HepG2 (cell line): ENCODE data around the gene FANCM. TPM values are rescaled to one million over a fixed set of nuclear protein-coding genes. Genes with fewer than 3 reads are reported as not detected.

Source experiments
- ARNTL ChIP-seq: sonication (generic); formaldehyde crosslinking; IDR thresholded peaks from 2 replicates; pipeline ENCODE4 v1.4.0; 2020; ENCODE audit warnings: mild to moderate bottlenecking, missing genetic modification reagents
- FOXP1 ChIP-seq, 2 experiments: fragments of 450-650 bp in 1 of 2; IDR thresholded peaks; 2 replicates each; pipeline ENCODE4 v1.6.1; 2017 to 2018; ENCODE audit warnings: antibody characterized with exemption in 1 of 2
- GABPB1 ChIP-seq: IDR thresholded peaks from 2 replicates; pipeline ENCODE4 v1.6.1; 2016; ENCODE audit warnings: mild to moderate bottlenecking, missing genetic modification reagents, moderate library complexity, missing compliant biosample characterization
- HDAC6 ChIP-seq: fragments of 200-600 bp; sonication (generic); IDR thresholded peaks from 2 replicates; pipeline ENCODE4 v1.7.0; 2017; ENCODE audit warnings: mild to moderate bottlenecking, antibody characterized with exemption, low read length, low read depth
- HIC2 ChIP-seq: sonication (generic); formaldehyde crosslinking; IDR thresholded peaks from 2 replicates; pipeline ENCODE4 v1.9.0; 2022; ENCODE audit warnings: low read depth, missing genetic modification reagents
- NPAS2 ChIP-seq: sonication (generic); formaldehyde crosslinking; IDR thresholded peaks from 2 replicates; pipeline ENCODE4 v1.8.0; 2022; ENCODE audit warnings: mild to moderate bottlenecking, missing genetic modification reagents, borderline replicate concordance
- PBX2 ChIP-seq: IDR thresholded peaks from 2 replicates; pipeline ENCODE4 v1.6.1; 2016; ENCODE audit warnings: control low read depth
- POGZ ChIP-seq: sonication (generic); formaldehyde crosslinking; IDR thresholded peaks from 2 replicates; pipeline ENCODE4 v1.4.0; 2020; ENCODE audit warnings: mild to moderate bottlenecking, missing genetic modification reagents
- POLR2AphosphoS5 ChIP-seq: IDR thresholded peaks from 2 replicates; pipeline ENCODE4 v1.6.1; 2012; ENCODE audit warnings: low read depth, low read length
- TCF7L2 ChIP-seq: IDR thresholded peaks from 2 replicates; pipeline ENCODE4 v1.6.1; 2011; ENCODE audit warnings: mild to moderate bottlenecking, low read depth, low read length, moderate library complexity
- TRIM24 ChIP-seq: sonication (generic); formaldehyde crosslinking; IDR thresholded peaks from 2 replicates; pipeline ENCODE4 v1.8.0; 2022; ENCODE audit warnings: mild to moderate bottlenecking, missing genetic modification reagents
- ZFP36L1 ChIP-seq: sonication (generic); formaldehyde crosslinking; IDR thresholded peaks from 2 replicates; pipeline ENCODE4 v1.8.0; 2022; ENCODE audit warnings: mild to moderate bottlenecking, missing genetic modification reagents, moderate library complexity
- ZHX2 ChIP-seq, 2 experiments: sonication (generic) in 1 of 2; formaldehyde crosslinking in 1 of 2; IDR thresholded peaks; 2 replicates each; pipeline versions ENCODE4 v1.6.1 to v1.9.0; 2014 to 2022; ENCODE audit warnings: antibody characterized with exemption in 1 of 2, borderline replicate concordance in 1 of 2, inconsistent platforms in 1 of 2, low read depth in 1 of 2, missing genetic modification reagents in 1 of 2
- ZKSCAN1 ChIP-seq: fragments of 150-350 bp; IDR thresholded peaks from 2 replicates; pipeline ENCODE4 v1.6.1; 2014; ENCODE audit warnings: low read length
- ZNF205 ChIP-seq: IDR thresholded peaks from 2 replicates; pipeline ENCODE4 v1.6.1; 2018; ENCODE audit warnings: missing biosample characterization, missing genetic modification reagents
- ZNF253 ChIP-seq: sonication (generic); formaldehyde crosslinking; IDR thresholded peaks from 2 replicates; pipeline ENCODE4 v1.8.0; 2022; ENCODE audit warnings: mild to moderate bottlenecking, missing genetic modification reagents, borderline replicate concordance
- ZNF333 ChIP-seq: sonication (generic); formaldehyde crosslinking; IDR thresholded peaks from 2 replicates; pipeline ENCODE4 v1.4.0; 2020; ENCODE audit warnings: mild to moderate bottlenecking, missing genetic modification reagents, borderline replicate concordance
- ZNF629 ChIP-seq: sonication (generic); formaldehyde crosslinking; conservative IDR thresholded peaks from 2 replicates; pipeline ENCODE4 v1.5.0; 2020; ENCODE audit warnings: missing genetic modification reagents
- ZNF709 ChIP-seq: sonication (generic); formaldehyde crosslinking; IDR thresholded peaks from 2 replicates; pipeline ENCODE4 v1.5.0; 2020; ENCODE audit warnings: mild to moderate bottlenecking, missing genetic modification reagents
- ZNF737 ChIP-seq: sonication (generic); formaldehyde crosslinking; IDR thresholded peaks from 2 replicates; pipeline ENCODE4 v1.5.0; 2020; ENCODE audit warnings: missing genetic modification reagents, mild to moderate bottlenecking, borderline replicate concordance
- polyA plus RNA-seq, 8 experiments: library from polyadenylated mRNA; depleted of rRNA in 3 of 8; stranded (reverse) in 7 of 8; unstranded in 1 of 8; fragments of >200 nt; fragmentation: Illumina TruSeq in 4 of 8; extraction: Trizol in 4 of 8; gene quantifications; 2 replicates each; pipeline versions ENCODE4 v1.2.1 to v1.2.3, GENCODE V29; 2011 to 2016; ENCODE audit warnings: low read depth in 4 of 8, missing spikeins in 1 of 8, mixed read lengths in 1 of 8; ENCODE audit not compliant: insufficient read depth in 1 of 8
- total RNA-seq, 5 experiments: library from RNA; depleted of rRNA; stranded (reverse); fragments of >200 nt; fragmentation: Illumina TruSeq; extraction: Trizol; gene quantifications; 2 replicates each; pipeline ENCODE4 v1.2.3, GENCODE V29; 2016; ENCODE audit warnings: low read depth in 1 of 5

The FANCM gene
- total and polyA plus RNA-seq, 2 of the 13 experiments (the other 11 are each of a cell fraction or from before 2014, with no cell fraction given), result 2.6 to 10.4 TPM

GRCh38 chr14:45134051-45134958, 1.4 kb upstream of the FANCM start, which contains the start of gene FKBP3 (continued):
- TF ChIP-seq PBX2 (peak; percentile 88), POLR2AphosphoS5 (peak; percentile 91), ZNF333 (CRISPR knock-in tag) (no peak), ZNF737 (CRISPR knock-in tag) (no peak; the same call in 1 of the 2 replicates), POGZ (CRISPR knock-in tag) (no peak; the same call in 1 of the 2 replicates), ZNF629 (CRISPR knock-in tag) (no peak), HDAC6 (no peak), HIC2 (CRISPR knock-in tag) (no peak; the same call in 1 of the 2 replicates), TRIM24 (CRISPR knock-in tag) (no peak), TCF7L2 (no peak), ZNF253 (CRISPR knock-in tag) (no peak), ZFP36L1 (CRISPR knock-in tag) (no peak), FOXP1 (IDR thresholded peaks at IDR 0.05) (no peak), FOXP1 (CRISPR knock-in tag; IDR thresholded peaks at IDR 0.05) (no peak), ZNF205 (peak; percentile 15; the same call in 1 of the 2 replicates), NPAS2 (no peak), GABPB1 (peak; percentile 86), ZHX2 (IDR thresholded peaks at IDR 0.05; ENCODE audit: low read depth) (peak; percentile 37; the same call in 1 of the 2 replicates), ZHX2 (CRISPR knock-in tag; IDR thresholded peaks at IDR 0.05; ENCODE audit: borderline replicate concordance) (no peak), ARNTL (CRISPR knock-in tag) (peak; percentile 52; the same call in 1 of the 2 replicates), ZNF709 (CRISPR knock-in tag) (peak; percentile 64; the same call in 1 of the 2 replicates), ZKSCAN1 (peak; percentile 28; the same call in 1 of the 2 replicates)
